ENCODE results near the gene SORBS2.

Gene SORBS2

DNA sequence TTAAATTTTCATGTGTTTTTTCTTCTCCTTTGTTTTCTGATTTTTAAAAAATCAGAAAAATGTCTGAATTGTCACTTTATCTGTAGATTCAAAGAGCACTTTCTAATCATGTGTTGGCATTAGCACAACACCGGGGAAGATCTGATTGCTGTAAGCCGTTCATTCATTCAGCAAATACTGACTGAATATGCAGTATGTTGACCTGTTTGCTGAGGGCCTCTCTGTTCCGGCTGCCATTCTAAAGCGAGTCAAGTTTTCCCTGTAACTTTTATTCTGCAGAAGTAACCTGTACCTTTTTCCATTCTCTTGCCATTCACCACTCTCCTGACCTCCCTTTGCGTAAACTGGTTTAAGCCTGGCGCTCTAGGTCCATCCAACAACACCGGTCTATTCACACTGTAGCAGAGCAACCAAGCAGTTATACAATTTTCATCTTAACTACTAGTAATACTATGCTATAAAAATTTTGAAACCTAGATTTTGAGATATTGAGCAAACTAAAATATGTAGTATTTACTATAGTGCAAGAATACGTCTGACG is 6.7 kb downstream of the SORBS2 start:
- in situ Hi-C loops (cut with MboI; ENCODE audit: low sequenced_read_pairs): no loop called here

DNA sequence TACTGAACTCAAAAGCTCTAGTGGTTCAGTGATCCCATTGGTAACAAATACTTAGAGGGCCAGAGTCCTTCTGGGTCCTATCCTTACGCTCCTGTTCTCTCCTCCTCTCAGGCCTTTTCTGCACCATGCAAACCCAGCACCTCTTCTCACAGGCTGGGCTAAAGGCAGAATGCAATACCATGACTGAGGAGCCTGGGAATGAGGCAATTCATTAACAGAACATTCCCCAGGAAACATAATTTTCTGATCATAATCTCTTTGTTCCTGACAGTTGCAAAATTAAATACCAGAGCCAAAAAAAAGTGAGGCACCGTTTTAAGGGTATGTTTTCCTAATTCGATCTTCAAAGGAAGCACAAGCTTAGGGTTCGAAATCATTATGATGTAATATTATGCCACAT is 9.0 kb downstream of the SORBS2 start:
- in situ Hi-C loops (cut with MboI; ENCODE audit: low sequenced_read_pairs): no loop called here

DNA sequence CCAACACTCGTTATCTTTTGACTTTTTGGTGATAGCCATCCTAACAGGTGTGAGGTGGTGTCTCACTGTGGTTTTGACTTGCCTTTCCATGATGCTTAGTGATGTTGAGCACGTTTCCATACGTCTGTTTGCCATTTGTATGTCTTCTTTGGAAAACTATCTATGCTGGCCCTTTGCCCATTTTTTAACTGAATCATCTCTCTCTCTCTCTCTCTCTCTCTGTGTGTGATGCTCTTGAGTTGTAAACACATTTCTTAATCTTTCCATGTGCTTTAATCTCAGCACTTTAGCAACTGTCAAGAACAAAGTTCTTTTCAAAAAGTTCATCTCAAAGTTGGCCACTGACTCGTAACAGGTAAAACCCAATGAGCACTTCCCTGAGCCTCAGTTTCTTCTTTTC is 10.5 kb downstream of the SORBS2 start:
- in situ Hi-C loops (cut with MboI; ENCODE audit: low sequenced_read_pairs): no loop called here

DNA sequence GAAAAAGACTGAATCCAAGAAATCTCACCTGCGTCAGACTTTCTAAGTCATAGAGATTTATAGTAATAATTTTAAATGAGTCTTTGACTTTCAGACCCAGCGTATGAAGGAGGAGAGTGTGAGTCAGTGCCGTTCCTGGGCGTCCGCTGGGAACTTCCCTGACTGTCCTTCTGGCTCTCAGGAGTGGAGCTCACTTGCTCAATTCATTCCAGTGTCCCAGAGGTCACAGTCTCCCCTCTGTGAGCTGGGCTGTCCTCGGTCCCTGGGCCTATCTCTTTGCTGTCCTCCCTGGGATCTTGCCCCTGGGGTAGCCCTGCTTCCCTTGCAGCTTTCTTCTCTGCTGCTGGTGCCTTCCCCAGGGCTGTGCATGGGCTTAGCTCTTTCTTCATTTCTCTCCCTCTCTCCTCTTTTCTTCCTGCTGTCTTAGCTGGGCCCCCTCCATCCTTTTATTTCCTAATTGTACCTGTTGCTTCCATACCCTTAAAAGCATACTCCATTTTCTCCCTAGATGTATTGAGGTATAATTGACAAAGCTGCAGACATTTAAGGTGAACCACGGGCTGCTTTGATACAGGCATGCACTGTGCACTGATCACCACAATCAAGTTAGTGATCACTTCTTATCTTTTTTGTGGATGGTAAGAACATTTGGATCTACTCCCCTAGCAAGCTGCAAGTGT is 11.6 kb downstream of the SORBS2 start:
- in situ Hi-C loops (cut with MboI; ENCODE audit: low sequenced_read_pairs): no loop called here

DNA sequence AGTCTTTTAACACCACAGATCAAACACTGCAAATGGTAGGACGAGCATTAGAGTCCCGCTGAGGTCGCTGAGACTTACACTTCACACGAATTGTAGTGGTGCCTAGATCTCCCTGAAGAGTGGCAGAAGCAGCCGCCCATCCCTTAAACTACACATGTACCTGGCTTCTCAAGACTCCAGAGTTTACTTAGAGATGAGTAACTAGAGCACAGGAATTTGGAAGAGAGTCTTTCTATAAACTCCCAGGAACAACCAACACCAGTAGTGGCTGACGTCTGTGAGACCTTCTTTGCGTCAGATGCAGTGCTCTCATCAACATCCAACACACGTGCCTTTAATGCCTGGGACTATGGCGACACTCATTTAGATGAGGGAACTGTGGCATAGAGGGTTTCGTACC is 12.6 kb downstream of the SORBS2 start:
- in situ Hi-C loops (cut with MboI; ENCODE audit: low sequenced_read_pairs): no loop called here

DNA sequence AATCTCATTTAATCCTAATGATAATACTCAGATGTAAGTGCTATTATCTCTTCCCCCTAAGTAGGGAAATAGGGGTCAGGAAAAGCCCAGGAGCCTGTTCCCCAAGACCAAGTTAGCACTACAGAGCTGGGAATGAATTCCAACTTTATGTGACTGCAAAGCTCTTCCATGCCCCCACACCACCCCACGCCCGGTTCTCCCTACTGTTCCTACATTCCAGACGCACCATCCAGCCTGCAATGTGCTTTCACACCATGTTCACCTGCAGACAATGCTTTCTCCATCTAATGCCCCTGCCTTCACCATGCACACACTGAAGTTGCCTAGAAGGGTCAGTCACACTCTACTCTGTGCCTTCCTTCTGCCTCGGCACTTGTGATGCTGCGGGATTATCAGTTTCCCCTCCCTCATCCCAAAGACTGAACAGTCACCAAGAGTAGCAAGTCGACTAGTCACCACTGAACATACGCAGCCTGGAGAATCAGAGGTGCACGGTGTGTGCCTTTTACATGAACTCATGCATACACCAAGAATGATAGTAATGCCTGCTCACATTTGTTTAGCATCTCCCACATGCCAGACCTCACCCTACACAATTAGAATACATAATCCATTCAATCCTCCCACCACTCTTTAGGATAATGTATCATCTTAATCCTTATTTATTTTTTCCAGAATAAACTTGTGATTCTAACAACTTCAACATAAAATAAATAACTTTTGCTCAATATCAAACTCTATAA is 14.2 kb downstream of the SORBS2 start:
- in situ Hi-C loops (cut with MboI; ENCODE audit: low sequenced_read_pairs): no loop called here

DNA sequence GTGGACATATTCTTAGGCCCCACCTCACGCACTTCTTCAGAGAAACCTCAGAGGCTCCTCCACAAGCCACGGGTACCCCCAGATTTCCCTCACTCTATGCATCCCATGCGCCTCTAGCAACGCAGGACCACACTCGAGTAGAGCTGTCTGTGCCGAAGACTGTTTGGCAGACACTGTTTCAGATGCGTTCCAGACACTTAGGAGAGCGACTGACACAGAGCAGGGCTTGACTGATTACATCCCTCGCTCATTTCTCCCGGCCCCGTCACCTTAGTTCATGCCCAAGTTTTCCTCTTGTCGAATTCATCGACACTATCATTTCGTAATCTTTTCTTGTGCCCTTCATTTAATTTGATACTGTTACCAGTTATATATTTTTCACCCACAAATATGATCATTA is 15.0 kb downstream of the SORBS2 start:
- in situ Hi-C loops (cut with MboI; ENCODE audit: low sequenced_read_pairs): no loop called here

DNA sequence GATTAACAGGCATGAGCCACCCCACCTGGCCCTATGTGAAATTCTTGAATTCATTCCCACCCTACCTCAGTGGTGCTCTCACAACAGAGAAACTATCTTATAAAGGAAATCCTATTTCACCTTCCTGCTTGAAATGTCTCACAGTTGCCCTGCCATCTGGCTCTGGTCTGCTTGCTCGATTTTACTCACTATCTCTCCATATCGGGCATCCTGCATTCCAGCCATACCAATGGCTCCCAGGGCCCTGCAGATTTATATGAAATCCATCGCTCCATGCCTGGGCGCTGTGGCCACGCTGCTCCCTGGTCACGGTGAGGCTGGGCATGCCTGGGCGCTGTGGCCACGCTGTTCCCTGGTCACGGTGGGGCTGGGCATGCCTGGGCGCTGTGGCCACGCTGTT is 15.8 kb downstream of the SORBS2 start:
- in situ Hi-C loops (cut with MboI; ENCODE audit: low sequenced_read_pairs): no loop called here

DNA sequence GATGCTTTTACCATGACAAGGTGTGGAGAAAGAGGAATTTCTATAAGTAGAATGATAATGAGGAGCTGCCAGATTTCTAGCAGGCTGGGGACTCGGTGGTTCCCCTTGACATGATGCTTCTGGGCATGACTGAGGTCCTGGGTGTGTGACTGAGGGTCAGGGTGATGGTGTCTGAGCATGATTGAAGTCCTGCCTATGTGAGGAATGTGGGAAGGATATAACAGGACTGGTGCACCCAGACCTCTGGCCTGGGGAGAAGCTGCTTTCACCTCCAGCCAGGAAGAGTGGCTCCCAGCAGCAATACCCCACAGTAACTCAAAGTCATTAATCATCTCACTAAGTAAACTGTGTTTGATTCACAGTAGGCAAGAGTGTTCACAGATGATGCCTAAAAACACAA is 17.4 kb downstream of the SORBS2 start:
- in situ Hi-C loops (cut with MboI; ENCODE audit: low sequenced_read_pairs): no loop called here

DNA sequence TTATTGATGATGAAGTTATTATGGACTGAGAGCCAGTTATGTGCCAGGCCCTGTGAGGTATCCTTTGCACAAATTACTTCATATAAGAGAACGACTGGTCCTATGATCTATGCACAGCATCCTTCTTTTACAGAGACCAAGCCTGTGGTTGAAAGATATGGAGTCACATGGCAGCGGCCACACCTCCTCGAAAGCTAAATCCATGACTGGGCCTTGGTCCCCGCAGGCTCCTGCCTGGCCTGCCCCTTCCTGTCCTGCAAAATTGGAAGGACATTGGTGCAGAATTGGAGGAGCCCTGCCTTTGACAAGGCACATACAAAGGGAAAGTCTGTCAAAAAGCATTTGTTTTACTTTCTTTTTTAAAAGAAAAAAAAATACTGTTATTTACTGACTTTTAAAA is 18.3 kb downstream of the SORBS2 start:
- in situ Hi-C loops (cut with MboI; ENCODE audit: low sequenced_read_pairs): no loop called here

DNA sequence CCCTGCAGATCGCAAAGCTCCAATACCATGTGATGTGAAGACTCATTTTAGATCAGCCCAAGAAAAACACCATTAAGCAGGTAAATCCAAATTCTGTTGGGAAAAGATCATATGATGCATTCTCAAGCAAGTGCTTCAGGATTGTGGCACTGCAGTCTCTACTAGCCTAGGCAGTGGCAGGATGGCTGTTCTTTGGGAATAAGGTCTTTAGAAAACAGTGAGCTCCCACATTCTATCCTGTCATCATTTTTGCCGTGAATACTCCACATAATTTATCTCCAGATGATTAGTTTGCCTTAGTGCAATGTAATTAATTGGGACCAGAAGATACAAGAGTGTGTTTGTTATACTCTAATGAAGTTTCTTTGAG is 18.9 kb downstream of the SORBS2 start:
- in situ Hi-C loops (cut with MboI; ENCODE audit: low sequenced_read_pairs): no loop called here

DNA sequence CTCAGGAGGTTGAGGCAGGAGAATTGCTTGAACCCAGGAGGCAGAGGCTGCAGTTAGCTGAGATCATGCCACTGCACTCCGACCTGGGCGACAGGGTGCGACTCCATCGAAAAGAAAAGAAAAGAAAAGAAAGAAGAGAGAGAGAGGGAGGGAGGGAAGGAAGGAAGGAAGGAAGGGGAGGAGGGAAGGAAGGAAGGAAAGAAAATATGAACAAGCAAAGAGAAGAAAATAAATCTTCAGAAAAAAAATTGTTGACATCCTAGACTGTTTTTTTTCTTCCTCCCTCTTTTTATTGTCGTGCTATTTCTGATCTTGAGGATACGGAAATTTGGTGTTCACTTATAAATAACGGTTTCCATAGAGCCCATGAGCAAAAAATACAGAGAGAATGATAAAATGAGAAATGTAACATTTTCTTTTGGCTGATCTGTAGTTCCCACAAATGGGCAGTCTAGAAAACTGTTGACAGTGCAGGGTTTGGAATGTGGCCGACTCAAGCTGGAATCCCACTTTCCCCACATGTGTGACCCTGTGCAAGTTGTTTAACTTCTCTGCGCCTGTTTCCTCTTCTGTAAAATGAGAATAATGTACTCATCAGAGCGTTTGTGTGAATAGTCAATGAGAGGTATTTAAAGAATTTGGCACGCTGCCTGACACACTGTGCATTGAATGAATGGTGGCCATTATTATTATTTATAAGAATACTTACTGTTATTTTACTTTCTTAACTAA is 19.4 kb downstream of the SORBS2 start:
- in situ Hi-C loops (cut with MboI; ENCODE audit: low sequenced_read_pairs): no loop called here

DNA sequence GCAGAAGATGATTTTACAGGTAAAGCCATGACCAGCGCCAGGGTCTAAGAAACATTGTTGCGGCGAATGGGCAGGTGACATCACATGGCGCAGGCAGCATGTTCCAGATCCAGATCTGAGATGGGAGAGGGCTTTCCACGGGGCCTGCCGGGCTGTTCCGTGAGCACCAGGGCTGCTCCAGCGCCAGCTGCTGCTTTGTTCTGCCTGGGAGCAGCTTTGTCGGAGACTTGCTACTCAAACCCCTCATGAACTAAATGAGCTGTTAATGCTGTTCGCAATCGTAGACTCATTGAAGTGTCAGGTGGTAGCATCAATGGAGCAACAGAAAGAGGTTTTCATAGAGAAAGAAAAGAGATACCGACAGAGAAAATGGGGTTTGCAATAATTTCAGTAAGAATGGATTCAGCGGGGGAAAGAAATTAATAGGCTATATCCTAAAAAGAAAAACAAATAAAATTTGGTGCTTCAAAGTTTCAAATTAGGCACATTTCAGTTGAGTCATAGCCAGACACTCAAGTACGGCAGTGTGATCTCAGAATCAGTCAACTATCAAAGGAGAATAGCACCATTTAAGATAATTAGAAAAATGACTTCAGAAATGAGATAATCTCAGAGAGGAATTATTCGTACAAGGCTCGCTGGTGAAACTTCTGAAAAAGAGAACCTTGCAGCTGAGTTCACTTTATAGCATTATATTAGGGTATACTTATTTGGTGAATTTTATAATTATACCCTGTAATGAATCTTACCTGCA is 23.9 kb downstream of the SORBS2 start:
- in situ Hi-C loops (cut with MboI; ENCODE audit: low sequenced_read_pairs): no loop called here

DNA sequence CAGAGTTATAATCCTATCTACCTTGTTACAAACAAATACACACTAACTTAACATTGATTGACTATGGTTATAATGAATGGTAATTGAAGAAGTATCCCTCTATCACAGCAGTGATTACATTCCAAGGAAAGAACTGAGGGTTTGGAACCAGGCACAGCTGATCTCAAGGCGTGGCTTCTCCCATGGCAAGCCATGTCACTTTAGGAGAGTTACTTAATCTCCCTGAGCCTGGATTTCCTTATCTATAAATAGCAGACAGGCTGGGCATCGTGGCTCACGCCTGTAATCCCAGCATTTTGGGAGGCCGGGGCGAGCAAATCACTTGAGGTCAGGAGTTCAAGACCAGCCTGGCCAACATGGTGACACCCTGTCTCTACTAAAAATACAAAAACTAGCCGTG is 25.6 kb downstream of the SORBS2 start:
- in situ Hi-C loops (cut with MboI; ENCODE audit: low sequenced_read_pairs): no loop called here

DNA sequence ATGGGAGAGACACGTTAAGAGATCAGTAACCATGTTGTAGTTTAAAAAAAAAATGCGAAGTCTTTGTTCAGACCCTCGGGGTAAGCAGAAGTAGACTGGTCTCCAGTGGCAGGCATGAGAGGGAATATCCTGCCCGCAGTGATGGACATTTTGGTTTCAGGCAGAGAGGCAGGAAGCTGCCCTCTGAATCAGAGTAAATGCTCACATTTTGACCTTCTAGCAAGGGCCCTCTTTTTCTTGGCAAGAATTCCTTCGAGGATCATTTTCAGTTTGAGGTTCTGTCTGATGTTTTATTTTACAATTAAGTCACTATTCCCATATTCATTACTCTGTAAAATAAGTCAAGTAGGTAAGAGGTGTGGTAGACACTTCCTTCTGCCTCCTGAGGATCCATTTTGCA is 28.4 kb downstream of the SORBS2 start:
- in situ Hi-C loops (cut with MboI; ENCODE audit: low sequenced_read_pairs): no loop called here

DNA sequence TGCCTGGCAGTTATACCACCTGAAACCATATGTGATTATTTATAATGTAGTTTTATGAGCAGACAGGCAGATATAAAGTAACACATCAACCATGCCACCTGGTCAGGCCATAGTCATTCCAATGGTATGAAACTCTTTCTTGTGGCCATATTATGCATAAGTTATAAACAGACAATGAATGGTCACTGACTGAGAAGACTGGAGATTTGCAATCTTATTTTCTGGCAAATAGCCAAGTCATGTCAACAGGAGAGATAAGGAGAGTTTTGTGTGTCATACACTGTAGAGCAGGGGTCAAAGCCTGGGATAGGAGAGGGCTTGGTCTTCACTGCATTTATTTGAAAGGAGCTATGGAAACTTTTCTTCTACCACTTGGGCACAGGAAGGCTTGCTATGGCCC is 29.5 kb downstream of the SORBS2 start:
- in situ Hi-C loops (cut with MboI; ENCODE audit: low sequenced_read_pairs): no loop called here

DNA sequence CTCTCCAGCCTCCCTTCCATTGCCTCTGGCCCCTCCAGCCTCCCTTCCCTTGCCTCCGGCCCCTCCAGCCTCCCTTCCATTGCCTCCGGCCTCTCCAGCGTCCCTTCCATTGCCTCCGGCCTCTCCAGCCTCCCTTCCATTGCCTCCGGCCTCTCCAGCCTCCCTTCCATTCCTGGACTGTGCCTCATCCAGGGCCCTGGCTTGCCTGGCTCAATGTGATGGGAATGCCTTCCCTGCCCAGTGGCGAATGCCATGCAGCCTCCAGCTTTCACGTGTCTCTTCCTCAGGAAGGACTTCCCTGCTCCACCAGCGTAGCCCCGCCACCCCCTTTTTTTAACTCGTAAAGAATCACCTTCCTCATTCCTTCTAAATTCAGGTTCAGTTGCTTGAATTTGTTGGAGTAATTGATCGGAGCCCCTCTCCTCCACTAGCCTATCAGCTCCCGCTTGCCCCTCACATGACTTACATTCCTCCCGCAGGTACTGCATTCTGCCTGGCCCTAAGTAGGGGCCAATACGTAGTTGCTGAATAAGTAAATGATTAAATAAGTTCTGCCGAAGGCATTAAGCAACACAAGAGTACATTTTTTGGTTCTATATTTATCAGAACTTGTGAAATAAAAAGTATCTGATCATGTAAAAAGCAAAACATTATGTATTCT is 30.3 kb downstream of the SORBS2 start:
- in situ Hi-C loops (cut with MboI; ENCODE audit: low sequenced_read_pairs): no loop called here

DNA sequence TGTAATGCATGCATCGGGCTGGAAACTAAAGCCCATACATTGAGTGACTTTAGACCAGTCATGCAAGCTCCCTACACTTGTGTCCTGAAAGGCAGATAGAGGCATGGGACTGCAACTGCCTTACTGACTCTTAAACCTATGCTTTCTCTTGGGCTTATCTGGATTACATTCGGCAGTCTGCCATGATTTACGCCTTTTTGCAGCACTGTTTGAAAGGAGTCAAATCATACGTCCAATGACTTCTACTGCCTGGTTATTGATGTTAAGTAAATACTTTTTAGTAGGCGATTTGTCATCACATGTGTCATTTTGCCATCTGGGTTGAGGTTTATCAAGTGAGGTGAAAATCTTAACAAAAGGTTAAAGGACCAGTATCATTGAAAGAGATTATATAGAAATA is 31.5 kb downstream of the SORBS2 start:
- in situ Hi-C loops (cut with MboI; ENCODE audit: low sequenced_read_pairs): no loop called here

DNA sequence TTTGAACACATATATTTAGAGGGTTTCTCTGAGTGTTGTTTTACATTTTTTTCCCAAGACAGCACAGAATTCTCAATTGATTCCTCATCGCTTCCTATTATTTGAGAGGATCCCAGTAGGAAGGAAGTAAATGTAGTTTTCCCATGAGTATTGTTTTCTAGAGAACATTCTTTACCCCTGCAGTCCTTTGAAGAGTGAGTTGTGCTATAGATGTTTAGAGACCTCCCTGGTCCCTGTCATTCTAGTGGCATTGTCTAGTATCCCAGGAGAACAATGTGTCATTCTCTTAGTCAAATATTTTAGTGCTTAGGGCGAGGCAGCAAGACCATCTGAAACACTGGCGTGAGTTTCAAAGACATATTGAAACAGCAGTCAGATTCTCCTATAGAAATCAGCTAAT is 32.5 kb downstream of the SORBS2 start:
- in situ Hi-C loops (cut with MboI; ENCODE audit: low sequenced_read_pairs): no loop called here

DNA sequence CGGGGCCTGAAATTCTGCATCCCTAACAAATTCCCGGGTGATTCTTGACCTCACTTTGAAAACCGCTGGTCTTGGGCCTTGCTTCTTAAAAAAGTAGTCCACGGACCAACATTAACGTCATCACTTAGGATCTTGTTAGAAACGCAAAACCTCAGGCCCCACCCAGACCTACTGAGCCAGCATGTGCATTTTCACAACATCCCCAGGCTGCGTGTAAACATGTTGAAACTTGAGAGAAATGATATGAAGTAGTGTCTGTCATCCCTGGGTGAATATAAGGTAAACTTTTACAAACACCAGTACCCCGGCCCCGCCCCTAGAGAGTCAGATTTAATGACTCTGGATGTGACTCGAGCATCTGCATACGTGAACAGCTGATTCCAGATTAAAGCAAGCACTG is 33.7 kb downstream of the SORBS2 start:
- in situ Hi-C loops (cut with MboI; ENCODE audit: low sequenced_read_pairs): no loop called here

Measured in HL-60/S4 treated with retinoic acid at 250 ng/mL for 4 days and 3 days (cell line).